IMR-90 (cell line): ENCODE data around the gene FEM1A.

Source experiments
- CEBPB ChIP-seq: IDR thresholded peaks from 2 replicates; pipeline ENCODE4 v1.6.1; 2012; ENCODE audit warnings: low read depth, low read length, improper control_type of control experiment
- CHD1 ChIP-seq: IDR thresholded peaks from 2 replicates; pipeline ENCODE4 v1.6.1; 2012; ENCODE audit warnings: low read depth, low read length, improper control_type of control experiment
- MAZ ChIP-seq: IDR thresholded peaks from 2 replicates; pipeline ENCODE4 v1.6.1; 2012; ENCODE audit warnings: low read depth, mild to moderate bottlenecking, low read length, improper control_type of control experiment, moderate library complexity, borderline replicate concordance
- POLR2A ChIP-seq: IDR thresholded peaks from 2 replicates; pipeline ENCODE4 v1.6.1; 2012; ENCODE audit warnings: mild to moderate bottlenecking, low read depth, low read length
- RFX5 ChIP-seq: IDR thresholded peaks from 2 replicates; pipeline ENCODE4 v1.8.0; 2012; ENCODE audit warnings: low read depth, mild to moderate bottlenecking, low read length, moderate library complexity
- TF ChIP-seq, protein P1 (sequence below): conservative IDR thresholded peaks from 2 replicates; pipeline ENCODE4 v1.5.1; 2012; ENCODE audit warnings: mild to moderate bottlenecking, low read depth, low read length, improper control_type of control experiment

DNA sequence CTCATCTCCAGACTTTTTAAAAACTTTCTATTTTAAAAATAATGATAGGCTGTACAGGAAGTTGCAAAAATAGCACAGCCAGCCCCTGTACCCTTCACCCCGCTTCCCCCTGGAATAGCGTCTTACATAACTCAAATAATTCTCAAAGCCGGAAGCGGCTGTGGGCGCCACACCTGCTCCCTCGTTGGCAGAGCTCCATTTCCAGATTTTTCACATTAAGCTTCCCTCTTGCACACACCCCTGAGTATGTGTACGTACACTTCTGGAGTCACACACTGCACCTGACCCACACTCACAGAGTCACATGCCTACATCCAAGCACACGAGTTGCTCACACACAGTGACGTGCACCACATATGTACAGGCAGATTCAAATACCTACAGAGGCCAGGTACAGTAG lies 42.9 kb upstream of the FEM1A start:
- TF ChIP-seq, protein P1, sequence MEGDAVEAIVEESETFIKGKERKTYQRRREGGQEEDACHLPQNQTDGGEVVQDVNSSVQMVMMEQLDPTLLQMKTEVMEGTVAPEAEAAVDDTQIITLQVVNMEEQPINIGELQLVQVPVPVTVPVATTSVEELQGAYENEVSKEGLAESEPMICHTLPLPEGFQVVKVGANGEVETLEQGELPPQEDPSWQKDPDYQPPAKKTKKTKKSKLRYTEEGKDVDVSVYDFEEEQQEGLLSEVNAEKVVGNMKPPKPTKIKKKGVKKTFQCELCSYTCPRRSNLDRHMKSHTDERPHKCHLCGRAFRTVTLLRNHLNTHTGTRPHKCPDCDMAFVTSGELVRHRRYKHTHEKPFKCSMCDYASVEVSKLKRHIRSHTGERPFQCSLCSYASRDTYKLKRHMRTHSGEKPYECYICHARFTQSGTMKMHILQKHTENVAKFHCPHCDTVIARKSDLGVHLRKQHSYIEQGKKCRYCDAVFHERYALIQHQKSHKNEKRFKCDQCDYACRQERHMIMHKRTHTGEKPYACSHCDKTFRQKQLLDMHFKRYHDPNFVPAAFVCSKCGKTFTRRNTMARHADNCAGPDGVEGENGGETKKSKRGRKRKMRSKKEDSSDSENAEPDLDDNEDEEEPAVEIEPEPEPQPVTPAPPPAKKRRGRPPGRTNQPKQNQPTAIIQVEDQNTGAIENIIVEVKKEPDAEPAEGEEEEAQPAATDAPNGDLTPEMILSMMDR, result no peak
- TF ChIP-seq MAZ (no peak), CHD1 (no peak), CEBPB (no peak), POLR2A (no peak), RFX5 (no peak)
